GM19351 (cell line): ENCODE results near the gene BANK1.
A peak's percentile ranks its signal among the peaks of the same experiment; 100 is the strongest.

ENCODE experiments used
- ATAC-seq: cut with Tn5 transposase; IDR thresholded peaks from one replicate; pipeline ENCODE4 v1.9.1; 2021; ENCODE audit warnings: mild to moderate bottlenecking, moderate library complexity; ENCODE audit not compliant: unreplicated experiment

Gene BANK1, protein sequence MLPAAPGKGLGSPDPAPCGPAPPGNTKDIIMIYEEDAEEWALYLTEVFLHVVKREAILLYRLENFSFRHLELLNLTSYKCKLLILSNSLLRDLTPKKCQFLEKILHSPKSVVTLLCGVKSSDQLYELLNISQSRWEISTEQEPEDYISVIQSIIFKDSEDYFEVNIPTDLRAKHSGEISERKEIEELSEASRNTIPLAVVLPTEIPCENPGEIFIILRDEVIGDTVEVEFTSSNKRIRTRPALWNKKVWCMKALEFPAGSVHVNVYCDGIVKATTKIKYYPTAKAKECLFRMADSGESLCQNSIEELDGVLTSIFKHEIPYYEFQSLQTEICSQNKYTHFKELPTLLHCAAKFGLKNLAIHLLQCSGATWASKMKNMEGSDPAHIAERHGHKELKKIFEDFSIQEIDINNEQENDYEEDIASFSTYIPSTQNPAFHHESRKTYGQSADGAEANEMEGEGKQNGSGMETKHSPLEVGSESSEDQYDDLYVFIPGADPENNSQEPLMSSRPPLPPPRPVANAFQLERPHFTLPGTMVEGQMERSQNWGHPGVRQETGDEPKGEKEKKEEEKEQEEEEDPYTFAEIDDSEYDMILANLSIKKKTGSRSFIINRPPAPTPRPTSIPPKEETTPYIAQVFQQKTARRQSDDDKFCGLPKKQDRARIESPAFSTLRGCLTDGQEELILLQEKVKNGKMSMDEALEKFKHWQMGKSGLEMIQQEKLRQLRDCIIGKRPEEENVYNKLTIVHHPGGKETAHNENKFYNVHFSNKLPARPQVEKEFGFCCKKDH

DNA sequence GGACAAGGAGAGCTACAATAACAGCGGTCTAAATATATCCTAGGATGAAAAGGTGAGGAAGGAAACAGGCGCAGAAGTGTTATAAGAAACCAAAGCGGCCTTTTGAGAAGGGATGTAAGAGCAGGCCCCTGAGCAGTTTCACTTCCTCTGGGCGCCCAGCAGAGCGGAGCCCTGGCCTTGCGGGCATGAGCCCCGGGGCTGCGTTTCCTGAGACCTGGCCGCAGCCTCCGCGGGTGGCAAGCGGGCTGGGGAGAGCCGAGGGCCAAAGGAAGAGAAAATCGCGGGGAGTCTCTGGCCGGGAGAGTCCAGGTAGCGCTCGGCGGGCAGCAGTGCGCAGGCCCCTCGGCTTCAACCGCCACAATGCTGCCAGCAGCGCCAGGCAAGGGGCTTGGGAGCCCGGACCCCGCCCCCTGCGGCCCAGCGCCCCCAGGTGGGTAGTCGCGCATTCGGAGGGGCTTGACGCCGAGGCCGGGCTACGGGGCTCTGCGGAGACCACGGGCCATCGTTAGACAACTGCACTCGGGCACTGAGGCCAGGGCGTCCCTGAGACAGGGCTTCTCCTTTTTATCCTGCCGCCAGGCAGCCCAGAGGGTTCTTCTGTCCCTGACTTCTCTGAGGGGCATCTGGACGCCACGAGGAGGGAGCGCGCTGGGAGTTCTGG lies at the start of gene BANK1:
Gene BANK1, plus strand, starts transcription at position 210 of the 661 bp plus-strand sequence. Its CDS starts 151 bp downstream, at position 361.
- ATAC-seq, result peak; percentile 97

DNA sequence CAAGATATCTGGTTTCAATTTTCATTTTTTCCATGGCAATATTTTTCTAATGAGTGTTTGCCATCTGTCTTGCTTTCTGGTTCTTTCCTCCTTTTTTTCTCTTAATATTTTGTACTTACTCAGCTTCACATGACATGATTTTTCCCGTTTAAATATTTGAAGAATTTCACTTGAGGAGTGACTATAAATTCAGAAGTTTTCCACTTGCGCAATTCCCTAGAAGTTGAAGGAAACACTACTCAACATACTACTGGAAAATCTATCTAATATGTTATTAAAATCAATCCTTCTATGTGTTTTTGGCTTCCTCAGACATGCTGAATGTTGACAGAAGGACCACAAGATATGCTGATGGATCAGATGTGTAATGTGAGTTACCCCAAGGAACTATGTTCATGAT lies 36.8 kb upstream of the BANK1 start:
- ATAC-seq, result no peak

- ATAC-seq, result no peak
Measured at GRCh38 chr4:101756181-101756580, 34.3 kb upstream of the BANK1 start.

DNA sequence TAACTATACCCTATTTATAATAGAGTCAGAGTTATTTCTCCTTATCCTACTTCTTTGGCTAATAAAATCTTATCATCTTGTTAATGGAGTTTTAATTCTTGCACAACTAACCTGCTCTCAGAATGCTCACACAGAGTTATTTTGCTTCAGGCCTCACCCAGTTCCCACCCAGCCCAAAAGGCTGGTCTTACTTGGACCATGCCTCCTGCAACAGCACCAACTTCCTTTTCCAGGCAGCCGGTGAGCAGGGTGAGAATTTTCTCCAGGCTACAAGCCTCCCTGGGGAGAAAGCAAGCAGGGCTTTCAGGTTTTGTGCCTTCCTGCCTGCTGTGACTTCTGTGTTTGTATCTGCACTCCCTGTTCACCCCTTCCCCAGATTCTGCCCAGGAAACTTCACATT lies 29.1 kb upstream of the BANK1 start:
- no peak for ATAC-seq

DNA sequence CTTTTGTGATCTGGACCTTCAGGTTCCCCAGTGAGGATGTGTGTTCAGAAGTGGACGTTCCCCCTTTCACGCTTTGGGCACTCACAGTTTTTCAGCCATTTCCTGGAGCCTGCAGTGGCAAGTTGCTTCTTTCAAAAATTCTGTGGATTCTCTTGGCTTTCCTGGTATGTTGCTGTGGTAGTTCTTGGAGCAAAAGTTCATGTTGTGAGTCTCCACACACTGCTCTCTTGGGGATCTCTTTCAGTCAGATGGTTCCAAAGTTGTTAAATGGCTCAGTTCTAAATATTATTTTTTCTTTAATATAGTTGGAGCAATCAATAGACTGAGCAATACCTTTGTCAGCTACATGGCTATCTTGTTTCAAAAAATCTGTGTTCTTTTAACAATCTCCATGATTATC lies 28.5 kb upstream of the BANK1 start:
- no peak for ATAC-seq

- ATAC-seq, result no peak
Measured at GRCh38 chr4:101762534-101762933, 28.0 kb upstream of the BANK1 start.

DNA sequence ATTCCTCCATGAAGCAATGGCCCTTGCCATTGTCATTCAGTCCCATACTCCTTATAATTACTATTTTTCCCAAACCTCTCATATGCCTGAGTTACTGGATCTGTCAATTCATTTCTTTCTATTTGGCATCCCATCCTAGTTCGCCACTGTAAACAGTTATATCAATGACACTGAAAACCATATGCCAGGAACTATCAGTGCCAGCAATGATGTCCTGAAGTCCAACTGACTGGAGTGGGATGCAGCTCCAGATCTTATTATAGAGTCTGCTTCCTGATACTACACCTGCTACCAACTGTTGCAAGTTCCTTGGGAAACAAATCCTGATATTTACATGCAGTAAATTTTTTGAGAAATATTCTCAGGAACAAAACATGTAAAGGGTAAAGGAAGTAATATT lies 27.0 kb upstream of the BANK1 start:
- no peak for ATAC-seq

GRCh38 chr4:101774807-101775206 lies 15.7 kb upstream of the BANK1 start:
- ATAC-seq, result no peak

DNA sequence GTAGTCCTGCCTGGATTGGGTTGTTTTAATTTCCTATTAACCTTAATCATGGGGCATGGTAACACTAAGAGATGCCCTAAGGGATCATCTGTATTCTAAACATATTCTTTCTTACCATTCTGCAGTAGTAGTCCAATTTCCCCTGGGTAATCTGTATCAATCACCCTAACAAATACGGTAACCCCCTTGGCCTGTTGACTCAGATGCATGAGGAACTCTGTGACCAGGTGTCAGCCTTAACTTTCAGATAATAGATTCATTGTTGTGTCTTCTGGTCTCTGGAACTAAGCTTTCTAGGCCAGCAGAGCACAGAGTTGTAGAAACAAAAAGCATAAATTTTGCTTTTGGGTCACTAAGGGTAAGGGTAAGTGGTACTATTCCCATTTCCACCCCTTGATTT lies 13.1 kb upstream of the BANK1 start:
- no peak for ATAC-seq

GRCh38 chr4:101780284-101780683 lies 10.2 kb upstream of the BANK1 start:
- ATAC-seq, result no peak

DNA sequence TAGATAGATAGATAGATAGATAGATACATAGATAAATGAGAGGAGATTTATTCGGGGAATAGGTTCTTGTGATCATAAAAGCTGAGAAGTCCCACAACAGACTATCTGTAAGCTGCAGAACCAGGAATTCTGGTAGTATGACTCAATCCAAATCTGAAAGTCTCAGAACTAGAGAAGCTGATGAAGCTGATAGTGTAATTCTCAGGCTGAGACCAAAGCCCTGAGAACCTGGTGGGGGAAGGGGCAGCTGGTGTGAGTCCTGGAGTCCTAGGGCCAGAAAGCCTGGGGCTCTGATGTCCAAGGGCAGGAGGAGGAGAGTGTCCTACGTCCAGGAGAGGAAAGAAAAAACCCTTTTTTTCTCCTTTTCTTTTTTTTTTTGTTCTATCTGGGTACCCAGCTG lies 8.0 kb upstream of the BANK1 start:
- peak; percentile 53 for ATAC-seq

- ATAC-seq, result no peak
Measured at GRCh38 chr4:101784957-101785356, 5.6 kb upstream of the BANK1 start.

GRCh38 chr4:101785486-101785885 lies 5.0 kb upstream of the BANK1 start:
- peak; percentile 34 for ATAC-seq

- no peak for ATAC-seq
Measured at GRCh38 chr4:101787701-101788316, 2.7 kb upstream of the BANK1 start.

DNA sequence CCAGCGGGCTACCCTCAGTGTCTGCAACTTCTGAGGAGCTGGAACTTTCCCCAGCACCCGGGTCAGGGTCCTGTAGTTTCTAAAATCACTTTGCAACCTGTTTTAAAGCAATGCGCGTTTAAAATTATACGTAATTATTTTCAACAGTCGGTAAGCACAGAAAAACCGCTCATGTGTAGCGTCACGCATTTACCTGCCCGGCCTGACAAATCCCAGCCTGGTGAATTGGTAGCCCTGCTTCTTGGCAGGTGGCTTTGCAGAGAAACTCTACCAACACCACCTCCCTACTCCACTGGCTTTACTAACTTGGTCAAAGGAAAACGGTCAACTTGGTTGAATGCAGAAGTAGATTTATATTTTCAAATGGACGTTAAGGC lies 640 bp downstream of the BANK1 start:
- ATAC-seq, result peak; percentile 15

GRCh38 chr4:101792056-101792590 lies 1.6 kb downstream of the BANK1 start:
- ATAC-seq, result no peak

DNA sequence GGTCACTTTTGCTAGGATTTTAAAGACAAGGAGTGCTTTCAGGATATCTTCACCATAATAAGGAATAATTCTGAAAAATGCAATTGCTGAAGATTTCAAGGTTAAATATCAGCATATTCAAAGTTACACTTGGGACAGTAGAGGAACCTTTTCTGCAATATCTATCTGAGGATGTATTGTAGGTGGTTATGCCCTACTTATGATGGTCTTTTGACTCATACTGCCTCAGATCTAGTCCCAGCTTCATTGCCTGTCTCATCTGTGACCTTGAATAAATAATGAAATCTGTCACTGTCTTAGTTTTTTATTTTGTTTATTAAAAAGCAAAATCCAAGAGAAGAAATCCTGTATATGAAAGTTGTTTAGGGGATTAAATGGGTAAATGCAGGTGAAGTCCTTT lies 2.9 kb downstream of the BANK1 start:
- no peak for ATAC-seq

GRCh38 chr4:101794806-101795205 lies 4.3 kb downstream of the BANK1 start:
- no peak for ATAC-seq

GRCh38 chr4:101795704-101796103 lies 5.2 kb downstream of the BANK1 start:
- no peak for ATAC-seq

- ATAC-seq, result no peak
Measured at GRCh38 chr4:101801958-101802357, 11.4 kb downstream of the BANK1 start.

DNA sequence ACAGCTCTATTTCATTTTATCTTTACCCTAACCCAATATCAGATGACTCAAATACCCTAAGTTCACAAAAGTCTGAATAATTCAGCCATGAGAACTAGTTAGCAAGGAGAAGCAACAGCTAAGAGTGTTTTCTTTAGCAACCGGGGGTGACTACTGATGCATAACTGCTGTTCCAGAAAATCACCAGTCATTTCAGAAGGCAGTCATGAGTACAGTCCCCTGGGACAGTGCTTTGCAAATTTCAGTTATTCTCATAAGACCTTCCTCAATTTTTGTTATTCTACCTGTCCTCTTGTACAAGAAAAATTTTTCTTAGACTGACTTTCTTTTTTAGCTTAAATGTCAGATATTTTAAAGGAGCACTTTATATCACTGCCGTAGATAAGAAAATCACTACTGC lies 16.4 kb downstream of the BANK1 start:
- peak; percentile 96 for ATAC-seq
